Natural killer cell (primary cell): ENCODE data around the gene IL3RA. TPM values are rescaled to one million over a fixed set of nuclear protein-coding genes. Genes with fewer than 3 reads are reported as not detected.

Source experiments
- ATAC-seq, 3 donors: fragments of 150-1000 bp in 2 of 3; fragments of 200-7000 bp in 1 of 3; cut with Tn5 transposase; 1 replicate in 1 of 3; 2 replicates in 2 of 3; pipeline ENCODE4 v1.10.0; 2021; ENCODE audit warnings: mild to moderate bottlenecking in 2 of 3, moderate library complexity in 2 of 3
- DNase-seq, 2 donors: peaks; one replicate each; pipeline versions ENCODE4 v3.0.0 to v3.0.0-alpha.2; 2013 to 2021; ENCODE audit warnings: mixed read lengths in 1 of 2
- H3K27ac ChIP-seq: one replicate; pipeline ENCODE4 v1.5.1; 2013; ENCODE audit warnings: mild to moderate bottlenecking, low read length
- H3K27me3 ChIP-seq: one replicate; pipeline ENCODE4 v1.6.1; 2013; ENCODE audit warnings: low read length; ENCODE audit not compliant: control insufficient read depth, insufficient read depth
- H3K36me3 ChIP-seq: one replicate; pipeline ENCODE4 v1.6.1; 2013; ENCODE audit warnings: low read length; ENCODE audit not compliant: control insufficient read depth, insufficient read depth
- H3K4me1 ChIP-seq: one replicate; pipeline ENCODE4 v1.6.1; 2013; ENCODE audit warnings: low read length; ENCODE audit not compliant: control insufficient read depth, insufficient read depth
- H3K4me3 ChIP-seq: one replicate; pipeline ENCODE4 v1.5.1; 2013; ENCODE audit warnings: low read length
- H3K9me3 ChIP-seq: one replicate; pipeline ENCODE4 v1.6.1; 2013; ENCODE audit warnings: low read length; ENCODE audit not compliant: control insufficient read depth, insufficient read depth
- H3K27ac Mint-ChIP-seq, 2 donors: one replicate each; pipeline ENCODE4 v1.8.0; 2022; ENCODE audit warnings: mild to moderate bottlenecking in 2 of 2, mixed read lengths in 2 of 2, moderate library complexity in 1 of 2
- H3K27me3 Mint-ChIP-seq, 2 donors: one replicate each; pipeline ENCODE4 v1.8.0; 2022; ENCODE audit warnings: low read depth in 2 of 2, mixed read lengths in 2 of 2
- H3K36me3 Mint-ChIP-seq: one replicate; pipeline ENCODE4 v1.8.0; 2022; ENCODE audit warnings: mixed read lengths
- H3K4me1 Mint-ChIP-seq, 2 donors: one replicate each; pipeline ENCODE4 v1.8.0; 2022; ENCODE audit warnings: mixed read lengths in 2 of 2
- H3K4me3 Mint-ChIP-seq: one replicate; pipeline ENCODE4 v1.8.0; 2022; ENCODE audit warnings: mild to moderate bottlenecking, moderate library complexity, mixed read lengths
- H3K9me3 Mint-ChIP-seq, 2 donors: one replicate each; pipeline ENCODE4 v1.8.0; 2022; ENCODE audit warnings: mixed read lengths in 2 of 2
- WGBS: methylation state at CpG from one replicate; pipeline ENCODE4 v1.1.7; 2013; ENCODE audit warnings: missing lambda C conversion rate; ENCODE audit not compliant: insufficient coverage; 5-methylcytosine and 5-hydroxymethylcytosine counted together
- intact Hi-C: fragments of 100-400 bp; cut with micrococcal nuclease; formaldehyde crosslinking; loops from one replicate; pipeline ENCODE4 v1.14.2; 2022
- total RNA-seq, 4 donors: library from RNA; stranded (reverse); fragments of 120-200 nt in 1 of 4; gene quantifications; one replicate each; pipeline versions ENCODE4 v1.2.3 to v1.2.4, GENCODE V29; 2013 to 2022
- TF ChIP-seq, protein P1 (sequence below): fragments of 200-600 bp; IDR thresholded peaks from one replicate; pipeline ENCODE4 v1.8.0; 2022; ENCODE audit warnings: antibody characterized with exemption

The IL3RA gene
- total RNA-seq, 3 donors from 2014 or later (not counting 1 experiment from before 2014, with no cell fraction given), result 3.3 to 97.9 (median 4.4) TPM

DNA sequence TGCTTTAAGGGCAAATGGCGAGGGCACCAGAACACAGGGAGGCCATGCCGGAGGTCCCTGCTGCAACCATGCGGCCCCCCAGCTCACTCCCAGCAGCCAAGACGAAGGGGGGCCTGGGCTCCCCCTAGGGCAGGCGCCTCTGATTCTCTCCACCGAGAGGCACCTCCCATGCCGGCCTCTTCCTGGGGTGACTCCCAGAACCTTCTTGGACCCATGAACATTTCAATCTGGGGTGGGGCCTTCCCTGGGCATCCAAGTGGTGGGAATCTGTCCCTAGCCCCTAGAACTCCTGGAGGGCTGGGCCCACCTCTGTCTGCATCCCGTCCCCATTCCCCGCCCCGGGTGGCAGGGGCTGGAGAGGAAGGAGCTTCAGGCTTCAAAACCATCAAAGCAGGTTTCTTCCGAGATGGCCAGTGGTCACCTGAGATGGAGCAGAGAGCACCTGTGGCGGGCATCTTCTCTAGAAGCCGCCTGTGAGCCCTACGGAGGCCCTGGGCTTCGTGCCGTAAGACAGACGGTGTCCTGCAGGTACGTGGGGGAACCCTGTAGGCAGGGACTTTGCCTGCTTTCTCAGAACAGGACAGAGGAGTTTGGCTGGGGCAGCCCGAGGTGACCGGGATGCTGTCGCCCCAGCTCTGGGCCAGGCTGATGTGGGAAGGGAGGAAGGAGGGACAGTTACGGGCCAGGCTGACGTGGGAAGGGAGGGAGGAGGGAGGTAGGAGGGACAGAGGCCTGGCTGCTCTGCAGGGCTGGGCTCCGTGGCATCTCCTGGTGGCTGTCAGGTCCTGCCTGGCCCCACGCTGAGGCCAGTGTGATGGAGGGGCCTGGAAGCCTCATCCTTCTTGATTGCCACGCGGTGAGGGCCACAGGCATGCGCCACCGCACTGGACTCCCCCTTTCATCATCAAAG, 62.1 kb downstream of the IL3RA start:
- Mint-ChIP-seq H3K4me1 (peaks cover 7 to 22% of the 10 kb centered on the region in 2 donors), H3K27ac (no peak overlapping the region), H3K4me3 (no peak overlapping the region), H3K9me3 (no peaks in the 10 kb centered on the region), H3K27me3 (no peaks in the 10 kb centered on the region), H3K36me3 (no peaks in the 10 kb centered on the region)
- no peak overlapping the region for H3K4me3 ChIP-seq
- H3K27me3 ChIP-seq, result no peaks in the 10 kb centered on the region
- TF ChIP-seq, protein P1, sequence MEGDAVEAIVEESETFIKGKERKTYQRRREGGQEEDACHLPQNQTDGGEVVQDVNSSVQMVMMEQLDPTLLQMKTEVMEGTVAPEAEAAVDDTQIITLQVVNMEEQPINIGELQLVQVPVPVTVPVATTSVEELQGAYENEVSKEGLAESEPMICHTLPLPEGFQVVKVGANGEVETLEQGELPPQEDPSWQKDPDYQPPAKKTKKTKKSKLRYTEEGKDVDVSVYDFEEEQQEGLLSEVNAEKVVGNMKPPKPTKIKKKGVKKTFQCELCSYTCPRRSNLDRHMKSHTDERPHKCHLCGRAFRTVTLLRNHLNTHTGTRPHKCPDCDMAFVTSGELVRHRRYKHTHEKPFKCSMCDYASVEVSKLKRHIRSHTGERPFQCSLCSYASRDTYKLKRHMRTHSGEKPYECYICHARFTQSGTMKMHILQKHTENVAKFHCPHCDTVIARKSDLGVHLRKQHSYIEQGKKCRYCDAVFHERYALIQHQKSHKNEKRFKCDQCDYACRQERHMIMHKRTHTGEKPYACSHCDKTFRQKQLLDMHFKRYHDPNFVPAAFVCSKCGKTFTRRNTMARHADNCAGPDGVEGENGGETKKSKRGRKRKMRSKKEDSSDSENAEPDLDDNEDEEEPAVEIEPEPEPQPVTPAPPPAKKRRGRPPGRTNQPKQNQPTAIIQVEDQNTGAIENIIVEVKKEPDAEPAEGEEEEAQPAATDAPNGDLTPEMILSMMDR, result no peak
- ATAC-seq, result no peak
- intact Hi-C loops, result no loop called here
- no peaks in the 10 kb centered on the region for H3K9me3 ChIP-seq
- H3K27ac ChIP-seq, result no peak overlapping the region
- DNase-seq, result no peak
- peaks cover 19% of the 10 kb centered on the region for H3K36me3 ChIP-seq
- no peaks in the 10 kb centered on the region for H3K4me1 ChIP-seq
- 94% methylated on average over 29 of the region's 29 CpGs for WGBS

DNA sequence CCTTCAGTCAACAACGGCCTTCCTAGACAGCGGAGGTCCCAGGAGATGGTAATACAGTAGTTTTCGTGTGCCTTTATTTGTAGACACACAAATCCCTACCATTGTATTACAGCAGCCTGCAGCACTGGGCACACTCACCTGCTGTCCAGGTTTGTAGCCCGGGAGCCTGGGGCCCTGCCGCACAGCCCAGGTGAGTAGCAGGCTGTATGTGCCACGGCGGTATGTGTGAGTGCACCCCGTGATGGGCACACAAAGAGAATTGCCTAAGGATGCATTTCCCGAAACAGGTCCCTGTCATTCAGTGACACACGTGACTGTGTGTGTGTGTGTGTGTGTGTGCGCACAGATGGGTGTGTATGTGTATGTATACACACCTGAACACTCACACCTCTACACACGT, 63.5 kb downstream of the IL3RA start:
- Mint-ChIP-seq H3K27me3 (no peaks in the 10 kb centered on the region), H3K4me1 (peaks cover 0 to 13% of the 10 kb centered on the region in 2 donors), H3K4me3 (no peak overlapping the region), H3K9me3 (no peaks in the 10 kb centered on the region), H3K27ac (no peak overlapping the region), H3K36me3 (no peaks in the 10 kb centered on the region)
- Histone ChIP-seq H3K9me3 (no peaks in the 10 kb centered on the region), H3K27me3 (no peaks in the 10 kb centered on the region), H3K36me3 (peaks cover 30% of the 10 kb centered on the region), H3K4me3 (no peak overlapping the region), H3K27ac (no peak overlapping the region), H3K4me1 (no peaks in the 10 kb centered on the region)
- WGBS, result 97% methylated on average over 7 of the region's 12 CpGs
- TF ChIP-seq, protein P1, result no peak
- DNase-seq (no peak), ATAC-seq (no peak)
- intact Hi-C loops, result no loop called here

DNA sequence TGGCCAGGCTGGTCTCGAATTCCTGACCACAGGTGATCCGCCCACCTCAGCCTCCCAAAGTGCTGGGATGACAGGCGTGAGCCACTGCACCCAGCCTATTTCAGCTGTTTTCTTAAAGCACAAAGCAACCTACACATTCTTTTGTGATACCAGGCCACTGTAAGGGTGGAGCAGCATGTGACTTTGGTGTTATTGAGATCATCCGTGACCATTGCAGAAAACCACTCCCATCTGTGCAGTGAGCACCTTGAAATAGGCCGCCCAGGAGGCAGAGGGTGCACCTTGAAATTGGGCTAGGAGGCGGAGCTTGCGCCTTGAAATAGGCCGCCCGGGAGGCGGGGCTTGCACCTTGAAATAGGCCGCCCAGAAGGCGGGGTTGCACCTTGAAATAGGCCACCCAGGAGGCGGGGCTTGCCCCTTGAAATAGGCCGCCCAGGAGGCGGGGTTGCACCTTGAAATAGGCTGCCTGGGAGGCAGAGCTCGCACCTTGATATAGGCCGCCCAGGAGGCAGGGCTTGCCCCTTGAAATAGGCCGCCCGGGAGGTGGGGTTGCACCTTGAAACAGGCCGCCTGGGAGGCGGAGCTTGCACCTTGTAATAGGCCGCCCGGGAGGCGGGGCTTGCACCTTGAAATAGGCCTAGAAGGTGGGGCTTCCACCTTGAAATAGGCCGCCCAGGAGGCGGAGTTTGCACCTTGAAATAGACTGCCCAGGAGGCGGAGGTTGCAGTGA, 64.3 kb downstream of the IL3RA start:
- Histone ChIP-seq H3K27me3 (no peaks in the 10 kb centered on the region), H3K27ac (no peak overlapping the region), H3K9me3 (no peaks in the 10 kb centered on the region), H3K4me1 (no peaks in the 10 kb centered on the region), H3K36me3 (peaks cover 37% of the 10 kb centered on the region), H3K4me3 (no peak overlapping the region)
- WGBS, result 89% methylated on average over 27 of the region's 27 CpGs
- Mint-ChIP-seq H3K4me1 (peaks cover 0 to 4% of the 10 kb centered on the region in 2 donors), H3K27ac (no peak overlapping the region), H3K27me3 (no peaks in the 10 kb centered on the region), H3K36me3 (no peaks in the 10 kb centered on the region), H3K9me3 (no peaks in the 10 kb centered on the region), H3K4me3 (no peak overlapping the region)
- intact Hi-C loops, result no loop called here
- DNase-seq (no peak), ATAC-seq (no peak)
- TF ChIP-seq, protein P1, result no peak
